Heart left ventricle (tissue), 13 donors: Measurements from ENCODE around the gene TMBIM6.

ENCODE experiments used
- CTCF ChIP-seq, 12 donors: fragments of 200-600 bp; sonication (generic) in 4 of 12; IDR thresholded peaks; one replicate each; pipeline versions ENCODE4 v1.5.0 to v1.8.0; 2018 to 2022; ENCODE audit warnings: antibody characterized with exemption in 12 of 12, mild to moderate bottlenecking in 5 of 12
- POLR2A ChIP-seq, 2 donors: fragments of 450-650 bp; IDR thresholded peaks; one replicate each; pipeline ENCODE4 v1.6.1; 2017; ENCODE audit warnings: antibody characterized with exemption in 2 of 2, mild to moderate bottlenecking in 2 of 2, moderate library complexity in 2 of 2
- donor health status: ischemic (EF 13 %, LVEDD 7.1; RV severe dilation, severe dysfunction).
- donor health status: DM: no; HTN: yes; CAD: no.
- donor health status: DM: no; HTN: no; CAD: no.
- donor health status: ischemic (EF 25% LVEDD 6.9; RV normal size, moderate dysfunction).
- donor health status: ischemic (EF 25% LVEDD 5.7; RV mildly dilated, moderate dysfunction).
- donor health status: ischemic (EF 35%, LVEDD 5.7; RV mildly dilated, moderate dysfunction).
- donor health status: nonischemic (EF 11% LVEDD 7.7; RV severe dilation, severe dysfunction).
- donor health status: DM: yes; HTN: yes; CAD: no.
- donor health status: PGD.
- donor health status: ischemic (EF 29% LVEDD 5.4; RV normal size, mild dysfunction).
- donor health status: nonischemic (EF 23%, LVEDD 6.1; RV moderate dilation, normal function).

- no peak for TF ChIP-seq CTCF (IDR thresholded peaks at IDR 0.05)
- TF ChIP-seq POLR2A (IDR thresholded peaks at IDR 0.05), result no peak
Observed at GRCh38 chr12:49784756-49785409, 43.5 kb downstream of the TMBIM6 start.
